Ramos (cell line): ENCODE results near the gene KRTAP5-4.
"Not testable (repeated sequence)": the region's sequence is repeated elsewhere in the genome, so short reads cannot be mapped to it uniquely, and the experiment has no call there.

Source experiments
- in situ Hi-C: fragments of 300-500 bp; cut with MboI; formaldehyde crosslinking; loops from one replicate; pipeline ENCODE4 v1.14.3; 2022; ENCODE audit warnings: low sequenced_read_pairs; ENCODE audit not compliant: unreplicated experiment

The KRTAP5-4 gene

DNA sequence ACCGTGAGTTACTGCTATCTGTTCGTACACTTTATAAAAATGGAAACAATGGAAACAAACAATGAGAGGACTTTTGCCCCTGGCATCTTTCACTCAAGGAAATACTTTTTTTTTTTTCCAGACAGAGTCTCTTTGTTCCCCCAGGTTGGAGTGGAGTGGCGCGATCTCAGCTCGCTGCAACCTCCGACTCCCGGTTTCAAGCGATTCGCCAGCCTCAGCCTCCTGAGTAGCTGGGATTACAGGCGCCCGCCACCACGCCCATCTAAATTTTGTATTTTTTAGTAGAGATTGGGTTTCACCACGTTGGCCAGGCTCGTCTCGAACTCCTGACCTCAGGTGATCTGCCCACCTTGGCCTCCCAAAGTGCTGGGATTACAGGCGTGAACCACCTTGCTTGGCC lies 46.2 kb downstream of the KRTAP5-4 start:
- in situ Hi-C loops, result not testable (repeated sequence)

DNA sequence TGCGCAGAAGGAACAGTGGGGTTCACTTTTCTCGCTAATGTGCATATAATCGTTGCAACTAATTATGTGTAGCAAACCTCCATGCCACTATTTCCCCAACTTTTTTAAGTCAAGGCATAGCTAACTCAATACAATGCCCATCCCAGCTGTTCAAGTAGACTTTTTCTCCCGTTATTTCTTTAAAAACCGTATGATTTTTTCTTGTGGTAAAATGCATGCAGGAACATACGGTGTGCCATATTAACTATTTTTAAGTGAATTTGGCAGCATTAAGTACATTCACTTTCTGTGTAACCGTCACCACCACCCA lies 47.0 kb downstream of the KRTAP5-4 start:
- in situ Hi-C loops, result no loop called here

DNA sequence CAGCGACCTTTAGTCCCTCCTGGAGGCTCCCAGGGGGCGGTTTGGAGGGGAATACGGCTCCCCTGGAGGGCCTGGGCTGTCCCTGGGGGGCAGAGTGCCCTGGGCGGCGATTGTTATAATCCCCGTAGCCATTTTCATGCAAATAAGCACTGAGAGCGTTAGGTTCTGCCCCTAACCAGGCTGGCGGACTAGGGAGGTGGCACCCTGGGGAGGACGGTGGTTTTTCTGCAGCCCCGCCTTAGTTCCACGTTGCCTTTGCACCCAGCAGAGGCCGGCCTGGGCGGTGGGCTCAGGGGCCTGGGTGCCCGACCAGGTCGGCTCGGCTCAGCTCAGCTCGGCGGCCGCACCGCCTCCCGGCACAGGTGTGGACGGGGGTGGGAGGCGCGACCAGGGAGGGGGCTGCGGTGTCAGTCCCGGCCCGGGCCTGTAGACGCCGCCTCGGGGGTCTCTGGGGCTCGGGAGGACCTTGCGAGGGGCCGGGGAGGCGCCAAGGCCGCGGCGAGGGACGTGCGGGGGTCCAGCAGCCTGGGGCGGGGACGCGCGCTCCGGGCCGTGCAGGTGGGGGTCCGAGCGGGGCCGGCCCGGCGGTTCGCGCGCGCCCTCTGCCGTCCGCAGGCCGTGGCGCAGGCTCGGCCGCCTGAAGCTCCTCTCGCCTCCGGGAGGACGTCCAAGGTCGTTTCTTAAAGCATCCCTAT lies 47.6 kb downstream of the KRTAP5-4 start:
- in situ Hi-C loops, result no loop called here

DNA sequence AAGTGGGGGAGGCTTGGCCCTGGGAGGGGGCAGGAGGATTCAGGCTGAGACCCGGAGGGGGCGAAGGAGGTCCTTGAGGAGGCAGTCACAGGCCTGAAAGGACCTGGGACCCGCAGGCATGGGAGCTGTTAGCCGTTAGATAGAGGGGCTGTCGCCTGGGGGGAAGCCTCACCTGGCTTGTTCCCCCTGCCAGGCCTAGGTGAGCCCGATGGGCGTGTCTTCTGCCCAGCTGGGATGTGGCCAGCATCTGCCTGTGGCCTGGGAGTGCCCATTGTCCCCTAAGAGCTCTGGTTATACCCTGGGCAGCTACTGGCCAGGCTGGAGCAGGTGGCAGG lies 48.1 kb downstream of the KRTAP5-4 start:
- in situ Hi-C loops, result no loop called here

DNA sequence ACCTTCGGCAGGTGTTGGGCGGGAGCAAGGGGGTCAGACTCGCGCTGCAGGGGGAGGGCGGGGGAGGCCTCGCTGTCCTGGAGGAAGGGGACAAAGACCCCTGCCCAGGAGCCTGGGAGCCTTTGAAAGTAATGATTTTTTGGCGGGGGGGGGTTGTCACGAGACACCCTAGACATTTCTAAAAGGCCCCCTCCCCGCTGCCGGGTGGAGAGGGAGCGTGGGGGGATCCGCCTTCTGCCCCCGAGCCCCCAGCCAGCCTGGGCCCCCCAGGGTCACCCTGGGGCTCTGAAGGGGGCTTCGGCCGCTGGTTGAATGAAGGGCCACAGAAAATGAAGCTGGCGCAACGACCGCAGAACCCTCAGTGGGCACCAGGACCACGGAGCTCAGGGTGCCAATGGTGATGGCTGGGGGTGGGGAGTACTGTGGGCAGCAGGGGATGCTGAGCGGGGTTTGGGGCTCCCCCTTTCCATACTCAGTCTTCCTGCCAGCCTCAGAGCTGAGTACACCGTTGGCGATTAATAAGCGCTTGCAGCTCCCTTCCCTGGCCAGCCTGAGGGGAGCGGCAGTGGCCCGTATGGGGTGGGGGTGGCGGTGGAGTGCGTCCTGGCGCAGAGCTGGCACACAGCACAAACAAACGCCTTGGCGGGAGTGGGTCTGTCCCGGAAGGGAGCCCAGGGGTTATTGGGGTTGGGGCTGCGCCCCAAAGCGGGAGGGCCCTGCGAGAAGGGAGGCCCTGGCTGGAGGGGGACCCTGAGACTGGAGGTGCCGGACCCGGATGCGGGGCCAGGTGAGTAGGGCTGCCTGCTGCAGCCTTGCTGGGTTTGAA lies 48.6 kb downstream of the KRTAP5-4 start:
- in situ Hi-C loops, result no loop called here

DNA sequence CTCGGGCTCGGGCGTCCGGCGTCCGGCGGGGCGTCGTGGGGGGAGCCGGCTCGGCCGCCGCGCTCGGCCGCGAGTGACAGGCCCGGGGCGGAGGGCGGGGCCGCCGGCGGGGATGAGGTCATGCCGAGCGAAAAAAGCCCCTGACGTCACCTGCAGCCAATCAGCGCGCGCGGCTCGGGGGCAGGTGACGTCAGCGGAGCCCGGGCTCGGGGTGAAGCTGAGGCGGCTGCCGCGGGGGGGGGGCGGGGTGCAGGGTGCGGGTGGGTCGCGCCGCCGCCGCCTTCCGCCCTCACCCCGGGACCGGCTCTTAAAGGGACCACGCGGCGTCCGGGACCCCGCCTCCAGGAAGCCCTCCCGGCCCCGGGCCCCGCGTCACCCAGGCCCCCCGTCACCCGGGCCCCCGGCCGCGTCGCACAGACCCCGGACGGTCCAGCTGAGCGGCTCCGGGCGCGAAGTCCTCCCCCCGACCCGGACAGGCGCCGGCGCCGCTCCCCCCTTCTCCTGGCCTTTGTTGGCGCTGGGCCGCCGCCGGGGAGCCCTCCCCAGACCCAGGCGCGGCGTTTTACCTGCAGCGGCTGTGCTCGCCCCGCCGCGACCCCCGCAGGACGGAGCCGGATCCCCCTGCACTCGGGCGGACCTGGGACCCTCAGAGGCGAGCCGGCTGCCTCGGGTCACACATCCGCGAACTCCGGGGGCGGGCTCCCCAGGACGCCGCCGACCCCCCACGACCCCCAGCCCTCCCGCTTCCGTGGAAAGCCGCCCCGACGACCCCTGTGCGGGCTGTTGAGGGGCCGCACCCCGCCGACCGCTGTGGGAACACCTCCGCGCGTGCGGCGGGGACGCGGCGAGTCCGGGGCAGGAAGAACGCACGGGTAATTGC lies 49.5 kb downstream of the KRTAP5-4 start, which contains the start of gene DUSP8:
TSS of gene DUSP8 (minus strand) at position 75 of the 880 bp plus-strand sequence. CDS start 6,445 bp downstream, outside the sequence.
- in situ Hi-C loops, result no loop called here

DNA sequence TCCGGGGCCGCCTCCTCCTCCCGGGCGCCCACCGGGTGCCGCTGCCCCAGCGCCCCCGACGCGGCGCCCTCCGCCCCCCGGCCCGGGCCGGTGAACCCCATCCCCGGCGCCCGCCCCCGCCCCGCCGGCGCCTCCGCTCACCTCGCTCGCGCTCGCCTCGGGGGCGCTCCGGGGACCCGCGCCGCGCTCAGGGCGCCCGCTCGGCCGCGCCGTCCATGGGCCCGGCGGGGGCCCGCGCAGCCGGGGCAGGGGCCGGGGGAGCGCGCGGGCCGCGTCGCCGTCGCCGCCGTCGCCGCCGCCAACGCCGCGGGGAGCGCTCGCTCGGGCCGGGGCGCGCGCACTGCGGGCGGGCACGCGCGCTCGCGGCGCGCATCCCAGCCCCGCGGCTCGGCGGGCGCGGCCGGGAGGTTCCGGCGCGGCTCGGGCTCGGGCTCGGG lies 50.2 kb downstream of the KRTAP5-4 start:
- in situ Hi-C loops, result no loop called here
